Astrocyte (in vitro differentiated cells and primary cell): Measurements from ENCODE around the gene DDC.

Source experiments
- EZH2 ChIP-seq: IDR thresholded peaks from 2 replicates; pipeline ENCODE4 v1.6.1; 2012; ENCODE audit warnings: mild to moderate bottlenecking, low read length, inconsistent platforms; ENCODE audit not compliant: insufficient read depth
- TF ChIP-seq, protein P1 (sequence below): IDR thresholded peaks from 2 replicates; pipeline ENCODE4 v1.5.1; 2011; ENCODE audit warnings: low read depth, mild to moderate bottlenecking, inconsistent platforms, low read length, moderate library complexity; ENCODE audit not compliant: insufficient read depth

- TF ChIP-seq, protein P1, sequence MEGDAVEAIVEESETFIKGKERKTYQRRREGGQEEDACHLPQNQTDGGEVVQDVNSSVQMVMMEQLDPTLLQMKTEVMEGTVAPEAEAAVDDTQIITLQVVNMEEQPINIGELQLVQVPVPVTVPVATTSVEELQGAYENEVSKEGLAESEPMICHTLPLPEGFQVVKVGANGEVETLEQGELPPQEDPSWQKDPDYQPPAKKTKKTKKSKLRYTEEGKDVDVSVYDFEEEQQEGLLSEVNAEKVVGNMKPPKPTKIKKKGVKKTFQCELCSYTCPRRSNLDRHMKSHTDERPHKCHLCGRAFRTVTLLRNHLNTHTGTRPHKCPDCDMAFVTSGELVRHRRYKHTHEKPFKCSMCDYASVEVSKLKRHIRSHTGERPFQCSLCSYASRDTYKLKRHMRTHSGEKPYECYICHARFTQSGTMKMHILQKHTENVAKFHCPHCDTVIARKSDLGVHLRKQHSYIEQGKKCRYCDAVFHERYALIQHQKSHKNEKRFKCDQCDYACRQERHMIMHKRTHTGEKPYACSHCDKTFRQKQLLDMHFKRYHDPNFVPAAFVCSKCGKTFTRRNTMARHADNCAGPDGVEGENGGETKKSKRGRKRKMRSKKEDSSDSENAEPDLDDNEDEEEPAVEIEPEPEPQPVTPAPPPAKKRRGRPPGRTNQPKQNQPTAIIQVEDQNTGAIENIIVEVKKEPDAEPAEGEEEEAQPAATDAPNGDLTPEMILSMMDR = no peak
- no peak for TF ChIP-seq EZH2
Observed at GRCh38 chr7:50412973-50413372, 152.2 kb downstream of the DDC start.
